Liver (tissue), 9 donors: Measurements from ENCODE around the gene TGFBR3. TPM values are rescaled to one million over a fixed set of nuclear protein-coding genes. Genes with fewer than 3 reads are reported as not detected.

Experiments used
- DNase-seq: peaks from one replicate; pipeline ENCODE4 v3.0.0-alpha.2; 2017; ENCODE audit warnings: low spot score
- H3K27ac ChIP-seq, 2 donors: one replicate each; pipeline ENCODE4 v1.7.0; 2013; ENCODE audit warnings: inconsistent platforms in 2 of 2, low read length in 2 of 2, control low read depth in 1 of 2, low read depth in 1 of 2, mild to moderate bottlenecking in 1 of 2
- H3K27me3 ChIP-seq, 4 donors: one replicate each; pipeline versions ENCODE4 v1.6.1 to v1.7.0; 2013; ENCODE audit warnings: low read length in 3 of 4, inconsistent platforms in 1 of 4, mild to moderate bottlenecking in 1 of 4, moderate library complexity in 1 of 4; ENCODE audit not compliant: control insufficient read depth in 4 of 4, insufficient read depth in 4 of 4
- H3K36me3 ChIP-seq, 4 donors: one replicate each; pipeline versions ENCODE4 v1.6.1 to v1.7.0; 2013; ENCODE audit warnings: low read length in 3 of 4, mild to moderate bottlenecking in 3 of 4, low read depth in 1 of 4, moderate library complexity in 1 of 4; ENCODE audit not compliant: control insufficient read depth in 4 of 4, insufficient read depth in 3 of 4
- H3K4me1 ChIP-seq, 4 donors: one replicate each; pipeline versions ENCODE4 v1.6.1 to v1.7.0; 2013; ENCODE audit warnings: low read length in 3 of 4, mild to moderate bottlenecking in 3 of 4, moderate library complexity in 1 of 4; ENCODE audit not compliant: control insufficient read depth in 4 of 4, insufficient read depth in 4 of 4
- H3K4me3 ChIP-seq, 3 donors: one replicate each; pipeline versions ENCODE4 v1.6.1 to v1.7.0; 2013; ENCODE audit warnings: low read length in 3 of 3, control low read depth in 1 of 3, low read depth in 1 of 3, mild to moderate bottlenecking in 1 of 3
- H3K9ac ChIP-seq, 2 donors: one replicate each; pipeline ENCODE4 v1.7.0; 2013; ENCODE audit warnings: low read length in 2 of 2, mild to moderate bottlenecking in 2 of 2, moderate library complexity in 2 of 2, control low read depth in 1 of 2, low read depth in 1 of 2
- H3K9me3 ChIP-seq, 4 donors: one replicate each; pipeline versions ENCODE4 v1.6.1 to v1.7.0; 2013; ENCODE audit warnings: low read length in 3 of 4; ENCODE audit not compliant: control insufficient read depth in 4 of 4
- ATF3 ChIP-seq: IDR thresholded peaks from 2 replicates; pipeline ENCODE4 v1.6.1; 2016; ENCODE audit warnings: antibody characterized with exemption
- CTCF ChIP-seq: fragments of 150-350 bp; IDR thresholded peaks from 2 replicates; pipeline ENCODE4 v1.5.1; 2017; ENCODE audit warnings: improper control_type of control experiment, low read depth, low read length; ENCODE audit not compliant: missing input control
- FOXA2 ChIP-seq: IDR thresholded peaks from 2 replicates; pipeline ENCODE4 v1.6.1; 2016; ENCODE audit warnings: antibody characterized with exemption
- GABPA ChIP-seq, 2 donors: IDR thresholded peaks in 1 of 2; conservative IDR thresholded peaks in 1 of 2; 2 replicates each; pipeline ENCODE4 v1.6.1; 2016; ENCODE audit warnings: antibody characterized with exemption in 2 of 2, mild to moderate bottlenecking in 1 of 2, moderate library complexity in 1 of 2
- HNF4G ChIP-seq: IDR thresholded peaks from 2 replicates; pipeline ENCODE4 v1.6.1; 2016; ENCODE audit warnings: antibody characterized with exemption
- JUND ChIP-seq, 2 donors: IDR thresholded peaks; 2 replicates each; pipeline ENCODE4 v1.6.1; 2016; ENCODE audit warnings: antibody characterized with exemption in 2 of 2
- MAX ChIP-seq: IDR thresholded peaks from 2 replicates; pipeline ENCODE4 v1.6.1; 2016; ENCODE audit warnings: antibody characterized with exemption
- NR2F2 ChIP-seq: IDR thresholded peaks from 2 replicates; pipeline ENCODE4 v1.6.1; 2016; ENCODE audit warnings: antibody characterized with exemption
- RAD21 ChIP-seq, 2 donors: IDR thresholded peaks; 2 replicates each; pipeline ENCODE4 v1.6.1; 2016; ENCODE audit warnings: antibody characterized with exemption in 2 of 2, mild to moderate bottlenecking in 2 of 2
- REST ChIP-seq: IDR thresholded peaks from 2 replicates; pipeline ENCODE4 v1.6.1; 2016; ENCODE audit warnings: antibody characterized with exemption, mild to moderate bottlenecking
- RXRA ChIP-seq, 2 donors: IDR thresholded peaks; 2 replicates each; pipeline ENCODE4 v1.6.1; 2017 to 2018; ENCODE audit warnings: antibody characterized with exemption in 2 of 2, mild to moderate bottlenecking in 1 of 2
- SP1 ChIP-seq: IDR thresholded peaks from 2 replicates; pipeline ENCODE4 v1.6.1; 2018; ENCODE audit warnings: antibody characterized with exemption, mild to moderate bottlenecking
- TAF1 ChIP-seq: conservative IDR thresholded peaks from 2 replicates; pipeline ENCODE4 v1.6.1; 2016; ENCODE audit warnings: antibody characterized with exemption, mild to moderate bottlenecking
- YY1 ChIP-seq: IDR thresholded peaks from 2 replicates; pipeline ENCODE4 v1.6.1; 2016; ENCODE audit warnings: antibody characterized with exemption, mild to moderate bottlenecking
- WGBS: extraction: QIAGEN DNeasy Blood & Tissue Kit; methylation state at CpG from one replicate; pipeline ENCODE4 v1.1.7; 2013; 5-methylcytosine and 5-hydroxymethylcytosine counted together
- polyA plus RNA-seq, 2 donors: library from polyadenylated mRNA; stranded (reverse) in 1 of 2; unstranded in 1 of 2; fragments of 200-250 nt in 1 of 2; fragments of >200 nt in 1 of 2; fragmentation: Nextera tagmentation in 1 of 2; extraction: Ambion mirVana in 1 of 2; gene quantifications; one replicate each; pipeline versions ENCODE4 v1.2.1 to v1.2.3, GENCODE V29; 2013 to 2015
- total RNA-seq, 2 donors: library from RNA; depleted of rRNA; stranded (reverse); fragments of >200 nt; gene quantifications; one replicate each; pipeline ENCODE4 v1.2.3, GENCODE V29; 2014
- donor health status: healthy.
- donor health status: healthy.
- donor health status: healthy.
- donor health status: healthy.
- donor health status: healthy.

Gene TGFBR3
- total and polyA plus RNA-seq, 4 donors = 6.1 to 19.3 (median 9.9) TPM

- H3K27me3 ChIP-seq = no peaks in the 10 kb centered on the region
- H3K9me3 ChIP-seq = no peaks in the 10 kb centered on the region
- TF ChIP-seq RAD21 (IDR thresholded peaks at IDR 0.05) = no peak
- TF ChIP-seq JUND (IDR thresholded peaks at IDR 0.05) = no peak
- peaks cover 14 to 34% (median 24%) of the 10 kb centered on the region in 4 donors for H3K4me1 ChIP-seq
- 98% methylated on average over 6 of the region's 6 CpGs for WGBS
- H3K4me3 ChIP-seq = no peak overlapping the region
- no peak for DNase-seq
- peak overlapping the region; percentile 75 to 76 for H3K27ac ChIP-seq
- H3K36me3 ChIP-seq = no peaks in the 10 kb centered on the region
- H3K9ac ChIP-seq = no peak overlapping the region
These were observed 110.7 kb downstream of the TGFBR3 start for GRCh38 chr1:91775227-91775626.

- Histone ChIP-seq H3K36me3 (no peaks in the 10 kb centered on the region), H3K27me3 (no peaks in the 10 kb centered on the region), H3K27ac (peak overlapping the region; percentile 75 to 76), H3K9ac (no peak overlapping the region), H3K4me1 (peaks cover 14 to 40% (median 28%) of the 10 kb centered on the region in 4 donors), H3K4me3 (no peak overlapping the region), H3K9me3 (no peaks in the 10 kb centered on the region)
- WGBS = 70% methylated on average over 7 of the region's 7 CpGs
- TF ChIP-seq GABPA (IDR thresholded peaks at IDR 0.05 in 1 of 2, conservative IDR thresholded peaks at IDR 0.05 in 1 of 2) (no peak), YY1 (peak; percentile 14), RXRA (IDR thresholded peaks at IDR 0.05) (peak in 1 of 2 donors; percentile 16), JUND (IDR thresholded peaks at IDR 0.05) (no peak)
- DNase-seq = no peak
These were observed 111.3 kb downstream of the TGFBR3 start for GRCh38 chr1:91774520-91775203.

GRCh38 chr1:91771717-91772116 is 114.2 kb downstream of the TGFBR3 start:
- Histone ChIP-seq H3K9ac (no peak overlapping the region), H3K4me3 (no peak overlapping the region), H3K36me3 (no peaks in the 10 kb centered on the region), H3K4me1 (peaks cover 11 to 38% (median 24%) of the 10 kb centered on the region in 4 donors), H3K27me3 (no peaks in the 10 kb centered on the region), H3K27ac (no peak overlapping the region), H3K9me3 (no peaks in the 10 kb centered on the region)
- TF ChIP-seq NR2F2 = no peak
- TF ChIP-seq ATF3 = no peak
- TF ChIP-seq CTCF = no peak
- TF ChIP-seq SP1 = no peak
- no peak for TF ChIP-seq TAF1
- TF ChIP-seq FOXA2 = no peak
- no peak for TF ChIP-seq REST
- TF ChIP-seq MAX = no peak
- TF ChIP-seq JUND (IDR thresholded peaks at IDR 0.05) = no peak
- no peak for TF ChIP-seq RXRA (IDR thresholded peaks at IDR 0.05)
- no peak for TF ChIP-seq HNF4G
- no peak for TF ChIP-seq RAD21 (IDR thresholded peaks at IDR 0.05)
- no peak for DNase-seq
- 94% methylated on average over 2 of the region's 2 CpGs for WGBS
